ENCODE measurements around the gene RNASE2. TPM values are rescaled to one million over a fixed set of nuclear protein-coding genes. Genes with fewer than 3 reads are reported as not detected.

RNASE2 gene
- total RNA-seq, 6 experiments from 2014 or later, result 0.29 to 1.7 (median 0.81) TPM; not detected in 1

- no peaks in the 10 kb centered on the region for H3K36me3 ChIP-seq
- H3K27me3 ChIP-seq, result no peaks in the 10 kb centered on the region
- H3K9me3 ChIP-seq, result no peaks in the 10 kb centered on the region
- TF ChIP-seq CTCF (IDR thresholded peaks at IDR 0.05) (no peak), POLR2A (IDR thresholded peaks at IDR 0.05) (no peak)
- ATAC-seq, result peak in 1 of 4 donors; percentile 17
- no peak overlapping the region for H3K27ac ChIP-seq
- intact Hi-C loops (cut with DNase I), result no loop called here
- no peaks in the 10 kb centered on the region for H3K4me1 ChIP-seq
- no peak for DNase-seq
- H3K4me3 ChIP-seq, result no peak overlapping the region
- 69% methylated on average over 7 of the region's 14 CpGs for WGBS (ENCODE audit: insufficient coverage, low coverage, low lambda C conversion rate, missing lambda C conversion rate)
Measured at GRCh38 chr14:21003788-21004346, 48.6 kb downstream of the RNASE2 start.

Small RNA genes within 50 kb of the gene (small RNA-seq; reads per million reads assigned to genes)
- gene RN7SL189P, result 0 reads per million in 2 experiments

Other genes starting within 250 kb of the RNASE2 start
- gene EDDM3A, start 209.6 kb upstream of the RNASE2 start, total RNA-seq, result not detected
- not detected for gene EDDM3B, start 187.1 kb upstream of the RNASE2 start, total RNA-seq
- 1 to 10 TPM; 2.3 to 7.9 (median 4.0) TPM for gene RNASE6, start 174.2 kb upstream of the RNASE2 start, total RNA-seq
- 100 to 1,000 TPM in 1 of 6 experiments, 10 to 100 TPM in 5; 20.1 to 106 (median 34.1) TPM for gene RNASE1, start 152.6 kb upstream of the RNASE2 start, total RNA-seq
- gene RNASE3, start 64.1 kb upstream of the RNASE2 start, total RNA-seq, result 1 to 10 TPM in 2 of 6 experiments, not detected in 4; 1.0 to 1.1 TPM
- 10 to 100 TPM; 27.5 to 70.7 (median 34.6) TPM for gene METTL17, start 34.5 kb downstream of the RNASE2 start, total RNA-seq
- gene SLC39A2, start 43.8 kb downstream of the RNASE2 start, total RNA-seq, result not detected
- gene NDRG2, start 69.6 kb downstream of the RNASE2 start, total RNA-seq, result 100 to 1,000 TPM in 5 of 6 experiments, 10 to 100 TPM in 1; 92.2 to 255 (median 192) TPM
- gene TPPP2, start 74.7 kb downstream of the RNASE2 start, total RNA-seq, result 1 to 10 TPM in 3 of 6 experiments, under 1 TPM in 3; 0.24 to 3.4 (median 1.6) TPM
- gene RNASE13, start 79.3 kb downstream of the RNASE2 start, total RNA-seq, result not detected
- gene RNASE7, start 86.9 kb downstream of the RNASE2 start, total RNA-seq, result under 1 TPM in 3 of 6 experiments, not detected in 3; 0.18 to 0.31 (median 0.22) TPM
- gene RNASE8, start 102.3 kb downstream of the RNASE2 start, total RNA-seq, result not detected
- gene ARHGEF40, start 114.8 kb downstream of the RNASE2 start, total RNA-seq, result 10 to 100 TPM; 17.1 to 35.8 (median 25.1) TPM
- 10 to 100 TPM in 2 of 6 experiments, 1 to 10 TPM in 4; 6.9 to 20.6 (median 9.3) TPM for gene ZNF219, start 143.2 kb downstream of the RNASE2 start, total RNA-seq
- gene TMEM253, start 145.6 kb downstream of the RNASE2 start, total RNA-seq, result 1 to 10 TPM in 1 of 6 experiments, under 1 TPM in 3, not detected in 2; 0.20 to 1.2 (median 0.38) TPM
- gene OR5AU1, start 200.6 kb downstream of the RNASE2 start, total RNA-seq, result not detected

Data from right lobe of liver (tissue), 6 donors.